ENCODE measurements around the gene ITIH1.
"Not testable (repeated sequence)": the region's sequence is repeated elsewhere in the genome, so short reads cannot be mapped to it uniquely, and the experiment has no call there.

Gene ITIH1

GRCh38 chr3:52777127-52777958 is at the start of gene ITIH1:
Gene ITIH1 (plus strand): TSS chr3:52777599. CDS start chr3:52777616, 17 bp downstream.
- peaks cover 3% of the 10 kb centered on the region for H3K4me1 Mint-ChIP-seq (ENCODE audit: low read depth)
- no peaks in the 10 kb centered on the region for H3K36me3 Mint-ChIP-seq (ENCODE audit: low read depth)
- no peaks in the 10 kb centered on the region for H3K9me3 Mint-ChIP-seq
- no peak within 1 kb of the TSS for H3K4me3 Mint-ChIP-seq
- no peaks in the 10 kb centered on the region for H3K27me3 Mint-ChIP-seq
- H3K27ac Mint-ChIP-seq: no peak within 1 kb of the TSS

GRCh38 chr3:52728753-52729152 is 48.6 kb upstream of the ITIH1 start:
- peaks cover 21% of the 10 kb centered on the region for H3K9me3 Mint-ChIP-seq
- H3K36me3 Mint-ChIP-seq (ENCODE audit: low read depth): peaks cover 63% of the 10 kb centered on the region
- not testable (repeated sequence) for H3K4me1 Mint-ChIP-seq (ENCODE audit: low read depth); H3K4me3 Mint-ChIP-seq; H3K27ac Mint-ChIP-seq; H3K27me3 Mint-ChIP-seq

- H3K4me3 Mint-ChIP-seq: no peak overlapping the region
- H3K27me3 Mint-ChIP-seq: no peaks in the 10 kb centered on the region
- peaks cover 21% of the 10 kb centered on the region for H3K9me3 Mint-ChIP-seq
- peaks cover 76% of the 10 kb centered on the region for H3K36me3 Mint-ChIP-seq (ENCODE audit: low read depth)
- H3K4me1 Mint-ChIP-seq (ENCODE audit: low read depth): peaks cover 6% of the 10 kb centered on the region
- peak overlapping the region; percentile 26 for H3K27ac Mint-ChIP-seq
These were observed 46.7 kb upstream of the ITIH1 start for GRCh38 chr3:52730681-52731080.

GRCh38 chr3:52731590-52731989 is 45.8 kb upstream of the ITIH1 start:
- Mint-ChIP-seq H3K4me3 (no peak overlapping the region), H3K9me3 (peaks cover 21% of the 10 kb centered on the region), H3K27me3 (no peaks in the 10 kb centered on the region), H3K4me1 (ENCODE audit: low read depth) (peaks cover 6% of the 10 kb centered on the region), H3K27ac (no peak overlapping the region), H3K36me3 (ENCODE audit: low read depth) (peaks cover 81% of the 10 kb centered on the region)

- Mint-ChIP-seq H3K9me3 (peaks cover 20% of the 10 kb centered on the region), H3K27me3 (no peaks in the 10 kb centered on the region), H3K36me3 (ENCODE audit: low read depth) (peaks cover 82% of the 10 kb centered on the region), H3K4me3 (no peak overlapping the region), H3K27ac (no peak overlapping the region), H3K4me1 (ENCODE audit: low read depth) (peaks cover 6% of the 10 kb centered on the region)
These were observed 44.0 kb upstream of the ITIH1 start for GRCh38 chr3:52733256-52733891.

- Mint-ChIP-seq H3K36me3 (ENCODE audit: low read depth) (peaks cover 55% of the 10 kb centered on the region), H3K27me3 (no peaks in the 10 kb centered on the region), H3K9me3 (no peaks in the 10 kb centered on the region), H3K4me1 (ENCODE audit: low read depth) (no peaks in the 10 kb centered on the region), H3K27ac (no peak overlapping the region), H3K4me3 (no peak overlapping the region)
These were observed 37.7 kb upstream of the ITIH1 start for GRCh38 chr3:52739730-52740129.

GRCh38 chr3:52742418-52743041 is 34.9 kb upstream of the ITIH1 start:
- H3K27ac Mint-ChIP-seq: no peak overlapping the region
- H3K27me3 Mint-ChIP-seq: no peaks in the 10 kb centered on the region
- H3K4me3 Mint-ChIP-seq: no peak overlapping the region
- H3K36me3 Mint-ChIP-seq (ENCODE audit: low read depth): peaks cover 52% of the 10 kb centered on the region
- H3K9me3 Mint-ChIP-seq: no peaks in the 10 kb centered on the region
- no peaks in the 10 kb centered on the region for H3K4me1 Mint-ChIP-seq (ENCODE audit: low read depth)

- H3K4me1 Mint-ChIP-seq (ENCODE audit: low read depth): no peaks in the 10 kb centered on the region
- H3K9me3 Mint-ChIP-seq: no peaks in the 10 kb centered on the region
- H3K27ac Mint-ChIP-seq: no peak overlapping the region
- no peaks in the 10 kb centered on the region for H3K27me3 Mint-ChIP-seq
- H3K36me3 Mint-ChIP-seq (ENCODE audit: low read depth): peaks cover 52% of the 10 kb centered on the region
- H3K4me3 Mint-ChIP-seq: no peak overlapping the region
These were observed 34.2 kb upstream of the ITIH1 start for GRCh38 chr3:52743152-52743551.

- peaks cover 58% of the 10 kb centered on the region for H3K36me3 Mint-ChIP-seq (ENCODE audit: low read depth)
- H3K4me3 Mint-ChIP-seq: no peak overlapping the region
- no peaks in the 10 kb centered on the region for H3K4me1 Mint-ChIP-seq (ENCODE audit: low read depth)
- no peaks in the 10 kb centered on the region for H3K9me3 Mint-ChIP-seq
- H3K27ac Mint-ChIP-seq: no peak overlapping the region
- H3K27me3 Mint-ChIP-seq: no peaks in the 10 kb centered on the region
These were observed 33.7 kb upstream of the ITIH1 start for GRCh38 chr3:52743721-52744120.

- Mint-ChIP-seq H3K9me3 (no peaks in the 10 kb centered on the region), H3K4me1 (ENCODE audit: low read depth) (no peaks in the 10 kb centered on the region), H3K36me3 (ENCODE audit: low read depth) (peaks cover 54% of the 10 kb centered on the region), H3K27me3 (no peaks in the 10 kb centered on the region), H3K4me3 (no peak overlapping the region), H3K27ac (no peak overlapping the region)
These were observed 25.2 kb upstream of the ITIH1 start for GRCh38 chr3:52752045-52752660.

- H3K27ac Mint-ChIP-seq: no peak overlapping the region
- H3K9me3 Mint-ChIP-seq: no peaks in the 10 kb centered on the region
- no peak overlapping the region for H3K4me3 Mint-ChIP-seq
- H3K4me1 Mint-ChIP-seq (ENCODE audit: low read depth): peaks cover 2% of the 10 kb centered on the region
- H3K27me3 Mint-ChIP-seq: no peaks in the 10 kb centered on the region
- peaks cover 56% of the 10 kb centered on the region for H3K36me3 Mint-ChIP-seq (ENCODE audit: low read depth)
These were observed 23.0 kb upstream of the ITIH1 start for GRCh38 chr3:52754373-52754772.

- H3K36me3 Mint-ChIP-seq (ENCODE audit: low read depth): peaks cover 50% of the 10 kb centered on the region
- H3K9me3 Mint-ChIP-seq: no peaks in the 10 kb centered on the region
- no peak overlapping the region for H3K27ac Mint-ChIP-seq
- H3K4me3 Mint-ChIP-seq: no peak overlapping the region
- no peaks in the 10 kb centered on the region for H3K27me3 Mint-ChIP-seq
- H3K4me1 Mint-ChIP-seq (ENCODE audit: low read depth): peaks cover 6% of the 10 kb centered on the region
These were observed 21.3 kb upstream of the ITIH1 start for GRCh38 chr3:52756141-52756540.

GRCh38 chr3:52763466-52763865 is 13.9 kb upstream of the ITIH1 start:
- H3K4me3 Mint-ChIP-seq: no peak overlapping the region
- peaks cover 6% of the 10 kb centered on the region for H3K4me1 Mint-ChIP-seq (ENCODE audit: low read depth)
- H3K9me3 Mint-ChIP-seq: no peaks in the 10 kb centered on the region
- H3K36me3 Mint-ChIP-seq (ENCODE audit: low read depth): peaks cover 32% of the 10 kb centered on the region
- no peaks in the 10 kb centered on the region for H3K27me3 Mint-ChIP-seq
- H3K27ac Mint-ChIP-seq: no peak overlapping the region

- Mint-ChIP-seq H3K27ac (peak overlapping the region; percentile 90), H3K27me3 (no peaks in the 10 kb centered on the region), H3K4me3 (peak overlapping the region; percentile 96), H3K9me3 (no peaks in the 10 kb centered on the region), H3K36me3 (ENCODE audit: low read depth) (no peaks in the 10 kb centered on the region), H3K4me1 (ENCODE audit: low read depth) (peaks cover 22% of the 10 kb centered on the region)
These were observed 7.5 kb upstream of the ITIH1 start for GRCh38 chr3:52769786-52770455.

Data from stimulated activated naive CD8-positive, alpha-beta T cell treated with anti-CD3 and anti-CD28 coated beads, Interleukin-15, Interleukin-2, amounts not matched to agents 100 ng/mL and 50 ng/mL, for 24 hours (primary cell).